Measurements from ENCODE around the gene NFKBIA.

Gene NFKBIA

DNA sequence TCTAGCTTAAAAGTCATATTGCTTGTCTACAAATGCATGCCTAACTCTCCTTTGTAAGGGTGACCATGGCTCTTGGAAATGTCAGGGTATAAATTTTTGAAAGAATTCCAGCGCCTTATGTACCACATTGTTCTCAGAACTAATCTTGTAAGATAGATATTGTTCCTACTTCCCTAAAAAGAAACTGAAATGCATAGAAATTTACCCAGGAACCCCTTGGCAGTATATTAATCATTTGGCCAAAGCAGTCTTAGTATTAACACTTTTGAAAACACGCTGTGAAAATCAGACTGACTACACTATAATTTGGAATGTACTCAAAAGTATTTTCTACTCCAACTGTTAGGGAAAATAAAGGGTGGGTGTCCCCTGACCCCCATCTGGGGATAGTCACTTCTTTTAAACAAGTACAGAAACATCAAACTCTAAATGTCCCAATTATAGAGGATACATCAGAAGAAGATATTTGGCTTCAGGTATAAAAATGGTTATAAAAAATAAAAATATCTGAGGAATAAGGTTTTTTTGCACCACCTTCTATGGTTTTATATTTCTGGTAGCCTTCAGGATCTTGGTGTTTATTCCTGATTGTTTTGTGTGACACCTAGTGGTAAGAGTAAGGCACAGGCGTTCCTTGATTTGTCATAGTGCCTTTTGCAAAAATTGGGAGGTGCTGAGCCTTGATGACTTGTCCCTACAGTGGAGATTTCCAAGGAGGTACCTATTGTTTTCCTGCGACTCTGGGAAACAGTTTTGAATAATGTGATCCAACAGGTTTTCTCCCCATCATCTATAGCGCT, 2.2 kb upstream of the NFKBIA start:
- H3K27ac ChIP-seq (ENCODE audit: low read depth, low read length): peak overlapping the region; percentile 99
- peak overlapping the region; percentile 28 for H3K9ac ChIP-seq (ENCODE audit: low read length)
- no peaks in the 10 kb centered on the region for H3K9me3 ChIP-seq (ENCODE audit: low read length)
- no peaks in the 10 kb centered on the region for H3K27me3 ChIP-seq (ENCODE audit: control insufficient read depth in 1 of 2, insufficient read depth in 2 of 2, low read length in 2 of 2)
- peaks cover 19% of the 10 kb centered on the region for H3K36me3 ChIP-seq (ENCODE audit: insufficient read depth, low read length)
- peaks cover 38% of the 10 kb centered on the region for H3K4me1 ChIP-seq (ENCODE audit: insufficient read depth, low read length)
- no peak overlapping the region for H3K4me3 ChIP-seq (ENCODE audit: low read depth in 1 of 2, low read length in 2 of 2)

- peak overlapping the region; percentile 68 to 82 for H3K4me3 ChIP-seq (ENCODE audit: low read depth in 1 of 2, low read length in 2 of 2)
- peaks cover 44% of the 10 kb centered on the region for H3K4me1 ChIP-seq (ENCODE audit: insufficient read depth, low read length)
- H3K9ac ChIP-seq (ENCODE audit: low read length): peak overlapping the region; percentile 28
Measured at GRCh38 chr14:35406090-35406489, 1.5 kb upstream of the NFKBIA start.

GRCh38 chr14:35405304-35405996, 901 bp upstream of the NFKBIA start:
- Histone ChIP-seq H3K36me3 (ENCODE audit: insufficient read depth, low read length) (peaks cover 32% of the 10 kb centered on the region), H3K27me3 (ENCODE audit: control insufficient read depth in 1 of 2, insufficient read depth in 2 of 2, low read length in 2 of 2) (no peaks in the 10 kb centered on the region), H3K9me3 (ENCODE audit: low read length) (no peaks in the 10 kb centered on the region), H3K4me1 (ENCODE audit: insufficient read depth, low read length) (peaks cover 50% of the 10 kb centered on the region), H3K9ac (ENCODE audit: low read length) (peak overlapping the region; percentile 27), H3K27ac (ENCODE audit: low read depth, low read length) (peak overlapping the region; percentile 99), H3K4me3 (ENCODE audit: low read depth in 1 of 2, low read length in 2 of 2) (peak overlapping the region; percentile 68 to 82)

More at GRCh38 chr14:35406090-35406489, 1.5 kb upstream of the NFKBIA start:
- H3K9me3 ChIP-seq (ENCODE audit: low read length): no peaks in the 10 kb centered on the region
- no peaks in the 10 kb centered on the region for H3K27me3 ChIP-seq (ENCODE audit: control insufficient read depth in 1 of 2, insufficient read depth in 2 of 2, low read length in 2 of 2)
- H3K27ac ChIP-seq (ENCODE audit: low read depth, low read length): peak overlapping the region; percentile 99
- peaks cover 25% of the 10 kb centered on the region for H3K36me3 ChIP-seq (ENCODE audit: insufficient read depth, low read length)

DNA sequence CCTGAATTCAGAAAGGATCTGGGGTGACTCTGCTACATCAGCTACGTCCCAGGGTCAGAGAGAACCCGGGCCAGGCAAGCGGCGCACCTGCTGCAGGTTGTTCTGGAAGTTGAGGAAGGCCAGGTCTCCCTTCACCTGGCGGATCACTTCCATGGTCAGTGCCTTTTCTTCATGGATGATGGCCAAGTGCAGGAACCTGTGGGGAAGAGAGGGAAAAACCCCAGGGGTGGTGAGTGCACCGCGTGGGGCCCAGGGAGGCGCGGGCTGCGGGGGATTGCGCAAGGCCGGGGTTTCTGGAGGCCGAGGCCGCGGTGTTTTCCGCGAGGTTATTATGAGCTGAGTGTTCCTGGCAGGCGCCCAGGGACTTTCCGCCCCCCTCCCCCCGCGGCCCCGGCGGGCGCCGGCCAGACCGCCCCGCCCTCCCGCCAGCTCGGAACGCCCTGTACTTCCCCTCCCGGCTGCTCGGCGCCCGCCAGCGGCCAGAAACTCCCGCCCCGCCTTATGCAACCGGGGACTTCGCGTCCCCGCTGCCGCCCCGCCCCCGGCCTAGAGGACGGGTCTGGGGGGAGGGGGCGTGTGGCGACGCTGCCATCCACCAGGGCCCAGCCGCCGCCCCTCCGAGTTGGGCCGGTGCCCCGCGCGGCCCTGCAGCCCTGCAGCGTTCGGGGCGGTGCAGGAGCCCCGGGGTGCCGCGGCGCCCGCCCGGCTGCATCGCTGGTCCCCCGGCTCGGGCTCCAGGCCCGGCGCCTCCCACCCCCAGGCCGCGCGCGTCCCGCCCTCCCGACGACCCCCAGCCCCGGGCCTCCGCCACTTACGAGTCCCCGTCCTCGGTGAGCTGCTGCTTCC, 723 bp downstream of the NFKBIA start:
- Histone ChIP-seq H3K4me3 (ENCODE audit: low read depth in 1 of 2, low read length in 2 of 2) (peak overlapping the region; percentile 82 to 97), H3K27me3 (ENCODE audit: control insufficient read depth in 1 of 2, insufficient read depth in 2 of 2, low read length in 2 of 2) (no peaks in the 10 kb centered on the region), H3K36me3 (ENCODE audit: insufficient read depth, low read length) (peaks cover 40% of the 10 kb centered on the region), H3K9ac (ENCODE audit: low read length) (peak overlapping the region; percentile 99), H3K27ac (ENCODE audit: low read depth, low read length) (peak overlapping the region; percentile 99), H3K4me1 (ENCODE audit: insufficient read depth, low read length) (peaks cover 56% of the 10 kb centered on the region), H3K9me3 (ENCODE audit: low read length) (no peaks in the 10 kb centered on the region)

DNA sequence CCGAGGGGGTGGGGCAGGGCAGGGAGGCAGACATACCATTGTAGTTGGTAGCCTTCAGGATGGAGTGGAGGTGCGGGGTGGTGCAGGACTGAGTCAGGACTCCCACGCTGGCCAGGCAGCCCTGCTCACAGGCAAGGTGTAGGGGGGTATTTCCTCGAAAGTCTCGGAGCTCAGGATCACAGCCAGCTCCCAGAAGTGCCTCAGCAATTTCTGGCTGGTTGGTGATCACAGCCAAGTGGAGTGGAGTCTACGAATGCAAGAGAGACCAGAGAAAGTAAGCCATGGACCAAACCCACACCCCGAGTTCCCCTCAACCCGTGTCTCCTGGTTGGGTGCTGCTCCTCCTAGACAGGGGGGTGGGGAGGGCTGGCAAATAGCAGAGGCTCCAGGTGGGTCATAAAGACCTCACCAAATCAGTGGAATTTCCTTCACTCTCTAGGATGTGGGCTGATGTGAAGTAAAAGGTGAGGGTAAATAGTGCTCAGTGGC, 1.4 kb downstream of the NFKBIA start:
- Histone ChIP-seq H3K4me1 (ENCODE audit: insufficient read depth, low read length) (peaks cover 56% of the 10 kb centered on the region), H3K9me3 (ENCODE audit: low read length) (no peaks in the 10 kb centered on the region), H3K9ac (ENCODE audit: low read length) (peak overlapping the region; percentile 99), H3K27ac (ENCODE audit: low read depth, low read length) (peak overlapping the region; percentile 95), H3K4me3 (ENCODE audit: low read depth in 1 of 2, low read length in 2 of 2) (peak overlapping the region; percentile 75 to 97), H3K36me3 (ENCODE audit: insufficient read depth, low read length) (peaks cover 41% of the 10 kb centered on the region), H3K27me3 (ENCODE audit: control insufficient read depth in 1 of 2, insufficient read depth in 2 of 2, low read length in 2 of 2) (no peaks in the 10 kb centered on the region)

GRCh38 chr14:35402323-35403113, 2.0 kb downstream of the NFKBIA start:
- H3K36me3 ChIP-seq (ENCODE audit: insufficient read depth, low read length): peaks cover 41% of the 10 kb centered on the region
- H3K4me3 ChIP-seq (ENCODE audit: low read depth in 1 of 2, low read length in 2 of 2): peak overlapping the region; percentile 75 to 97
- H3K4me1 ChIP-seq (ENCODE audit: insufficient read depth, low read length): peaks cover 56% of the 10 kb centered on the region
- H3K27ac ChIP-seq (ENCODE audit: low read depth, low read length): peak overlapping the region; percentile 95
- H3K9ac ChIP-seq (ENCODE audit: low read length): peak overlapping the region; percentile 99
- H3K27me3 ChIP-seq (ENCODE audit: control insufficient read depth in 1 of 2, insufficient read depth in 2 of 2, low read length in 2 of 2): no peaks in the 10 kb centered on the region
- no peaks in the 10 kb centered on the region for H3K9me3 ChIP-seq (ENCODE audit: low read length)

DNA sequence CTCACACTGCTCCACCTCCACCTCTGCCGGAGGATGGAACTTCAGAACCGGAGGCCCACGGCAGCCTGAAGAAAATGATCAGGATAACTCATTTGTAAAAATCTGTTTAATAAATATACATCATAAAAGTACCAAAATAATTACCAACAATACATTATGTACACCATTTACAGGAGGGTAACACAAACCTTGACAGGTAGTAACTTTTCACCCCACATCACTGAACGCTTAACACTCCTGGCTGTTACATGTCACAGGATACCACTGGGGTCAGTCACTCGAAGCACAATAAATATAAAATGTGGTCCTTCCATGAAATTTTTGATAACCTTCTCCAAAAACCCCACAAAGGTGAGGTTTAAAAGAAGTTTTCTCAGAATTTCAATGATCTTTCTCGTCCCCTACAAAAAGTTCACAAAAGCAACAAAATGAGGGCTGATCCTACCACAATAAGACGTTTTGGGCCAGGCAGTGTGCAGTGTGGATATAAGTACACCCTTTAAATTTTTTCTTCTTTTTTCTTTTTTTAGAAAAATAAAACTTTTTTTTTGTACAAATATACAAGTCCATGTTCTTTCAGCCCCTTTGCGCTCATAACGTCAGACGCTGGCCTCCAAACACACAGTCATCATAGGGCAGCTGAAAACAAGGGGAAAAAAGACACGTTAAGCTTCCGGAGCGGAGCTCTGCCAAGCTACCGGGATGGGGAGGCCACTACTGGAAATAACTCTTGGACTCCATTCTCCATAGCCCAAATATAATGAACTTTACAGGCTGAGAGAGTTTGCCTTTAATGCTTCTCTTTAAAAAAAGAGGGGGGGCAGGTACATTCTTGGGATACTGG, 2.9 kb downstream of the NFKBIA start:
- Histone ChIP-seq H3K4me3 (ENCODE audit: low read depth in 1 of 2, low read length in 2 of 2) (peak overlapping the region in 1 of 2 donors; percentile 97), H3K36me3 (ENCODE audit: insufficient read depth, low read length) (peaks cover 41% of the 10 kb centered on the region)

DNA sequence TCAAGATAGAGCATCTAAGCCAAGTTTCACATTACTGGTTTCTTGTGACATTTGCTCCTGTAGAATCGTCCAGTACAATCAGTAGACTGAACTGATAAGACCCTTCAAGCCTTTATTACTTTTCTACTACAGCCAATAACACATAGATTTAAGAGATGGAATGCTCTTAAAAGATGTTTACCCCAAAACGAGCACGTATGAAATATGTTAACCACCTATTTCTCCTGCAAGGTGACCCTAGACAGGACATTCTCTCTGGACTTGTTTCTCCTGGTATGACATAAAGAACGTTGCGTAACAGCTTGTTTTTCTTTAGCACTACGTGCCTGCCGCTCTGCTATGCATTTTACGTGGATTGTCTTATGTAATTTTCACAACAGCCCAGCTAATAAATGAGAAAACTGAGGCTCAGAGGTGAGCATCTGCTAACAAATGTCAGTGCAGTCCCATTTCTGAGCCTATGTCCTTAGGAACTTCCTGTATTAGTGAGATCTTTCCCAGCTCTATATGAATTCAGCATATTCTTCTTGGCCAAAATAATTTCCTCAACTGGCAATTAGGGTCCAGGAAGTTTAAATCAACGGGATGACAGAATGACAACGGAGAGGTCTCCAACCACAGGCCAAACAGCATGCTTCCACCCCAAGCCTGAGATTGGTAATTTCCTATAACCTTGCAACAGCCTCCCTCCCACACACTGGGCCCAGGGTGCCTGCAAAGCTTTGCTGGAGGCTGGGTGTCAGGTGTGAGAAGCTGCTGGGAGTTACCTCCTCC, 3.7 kb downstream of the NFKBIA start:
- Histone ChIP-seq H3K9me3 (ENCODE audit: low read length) (no peaks in the 10 kb centered on the region), H3K9ac (ENCODE audit: low read length) (peak overlapping the region; percentile 99), H3K4me3 (ENCODE audit: low read depth in 1 of 2, low read length in 2 of 2) (peak overlapping the region in 1 of 2 donors; percentile 97), H3K4me1 (ENCODE audit: insufficient read depth, low read length) (peaks cover 42% of the 10 kb centered on the region), H3K27me3 (ENCODE audit: control insufficient read depth in 1 of 2, insufficient read depth in 2 of 2, low read length in 2 of 2) (no peaks in the 10 kb centered on the region), H3K36me3 (ENCODE audit: insufficient read depth, low read length) (peaks cover 41% of the 10 kb centered on the region), H3K27ac (ENCODE audit: low read depth, low read length) (peak overlapping the region; percentile 95)

More for the DNA sequence above, 2.9 kb downstream of the NFKBIA start:
- Histone ChIP-seq H3K27ac (ENCODE audit: low read depth, low read length) (peak overlapping the region; percentile 95), H3K9ac (ENCODE audit: low read length) (peak overlapping the region; percentile 99), H3K27me3 (ENCODE audit: control insufficient read depth in 1 of 2, insufficient read depth in 2 of 2, low read length in 2 of 2) (no peaks in the 10 kb centered on the region), H3K4me1 (ENCODE audit: insufficient read depth, low read length) (peaks cover 50% of the 10 kb centered on the region), H3K9me3 (ENCODE audit: low read length) (no peaks in the 10 kb centered on the region)

DNA sequence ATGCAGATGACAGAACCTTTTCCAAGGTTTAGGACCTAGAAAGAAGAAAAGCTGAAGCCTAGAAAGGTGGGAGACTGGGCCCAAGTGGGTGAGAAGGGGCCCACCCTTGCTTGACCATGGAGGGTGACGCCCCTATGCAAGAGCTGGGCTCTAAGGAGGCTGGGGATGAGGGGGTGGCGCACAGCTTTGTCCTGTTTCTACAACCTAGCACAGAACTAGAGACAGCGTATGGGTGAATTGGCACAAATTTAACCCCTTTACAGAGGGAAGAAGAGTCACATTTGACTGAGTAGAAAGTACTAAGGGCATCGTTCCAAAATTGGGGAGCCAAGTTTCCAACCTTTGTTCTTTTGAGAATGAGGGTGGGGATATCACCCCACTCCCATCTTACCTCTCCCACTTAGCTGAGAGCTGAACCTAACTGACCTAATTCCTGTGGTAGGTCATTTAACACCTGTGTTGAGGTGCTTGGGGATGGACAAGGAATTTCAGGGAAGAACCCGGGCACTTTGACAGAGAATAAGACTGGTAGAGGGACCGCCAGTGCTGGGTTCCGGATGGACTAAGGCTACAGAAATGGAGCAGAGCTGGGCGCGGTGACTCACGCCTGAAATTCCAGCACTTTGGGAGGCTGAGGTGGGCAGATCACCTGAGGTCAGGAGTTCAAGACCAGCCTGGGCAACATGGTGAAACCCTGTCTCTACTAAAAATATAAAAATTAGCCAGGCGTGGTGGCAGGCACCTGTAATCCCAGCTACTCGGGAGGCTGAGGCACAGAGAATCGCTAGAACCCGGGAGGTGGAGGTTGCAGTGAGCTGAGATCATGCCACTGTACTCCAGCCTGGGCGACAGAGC, 5.2 kb downstream of the NFKBIA start:
- Histone ChIP-seq H3K27ac (ENCODE audit: low read depth, low read length) (no peak overlapping the region), H3K9me3 (ENCODE audit: low read length) (no peaks in the 10 kb centered on the region), H3K36me3 (ENCODE audit: insufficient read depth, low read length) (peaks cover 41% of the 10 kb centered on the region), H3K4me1 (ENCODE audit: insufficient read depth, low read length) (peaks cover 34% of the 10 kb centered on the region), H3K27me3 (ENCODE audit: control insufficient read depth in 1 of 2, insufficient read depth in 2 of 2, low read length in 2 of 2) (no peaks in the 10 kb centered on the region), H3K9ac (ENCODE audit: low read length) (no peak overlapping the region), H3K4me3 (ENCODE audit: low read depth in 1 of 2, low read length in 2 of 2) (no peak overlapping the region)
